ENCODE measurements around the gene CLUH. TPM values are rescaled to one million over a fixed set of nuclear protein-coding genes. Genes with fewer than 3 reads are reported as not detected.

Gene CLUH
- total RNA-seq, 1 donor from 2014 or later, result 58.1 TPM

- Histone ChIP-seq H3K36me3 (peaks cover 70 to 81% of the 10 kb centered on the region in 2 donors), H3K4me1 (no peaks in the 10 kb centered on the region)
- intact Hi-C loops (cut with DNase I), result no loop called here
These were observed 17.8 kb downstream of the CLUH start for GRCh38 chr17:2693561-2694380.

GRCh38 chr17:2692781-2693135 is 18.8 kb downstream of the CLUH start:
- TF ChIP-seq, protein P1, sequence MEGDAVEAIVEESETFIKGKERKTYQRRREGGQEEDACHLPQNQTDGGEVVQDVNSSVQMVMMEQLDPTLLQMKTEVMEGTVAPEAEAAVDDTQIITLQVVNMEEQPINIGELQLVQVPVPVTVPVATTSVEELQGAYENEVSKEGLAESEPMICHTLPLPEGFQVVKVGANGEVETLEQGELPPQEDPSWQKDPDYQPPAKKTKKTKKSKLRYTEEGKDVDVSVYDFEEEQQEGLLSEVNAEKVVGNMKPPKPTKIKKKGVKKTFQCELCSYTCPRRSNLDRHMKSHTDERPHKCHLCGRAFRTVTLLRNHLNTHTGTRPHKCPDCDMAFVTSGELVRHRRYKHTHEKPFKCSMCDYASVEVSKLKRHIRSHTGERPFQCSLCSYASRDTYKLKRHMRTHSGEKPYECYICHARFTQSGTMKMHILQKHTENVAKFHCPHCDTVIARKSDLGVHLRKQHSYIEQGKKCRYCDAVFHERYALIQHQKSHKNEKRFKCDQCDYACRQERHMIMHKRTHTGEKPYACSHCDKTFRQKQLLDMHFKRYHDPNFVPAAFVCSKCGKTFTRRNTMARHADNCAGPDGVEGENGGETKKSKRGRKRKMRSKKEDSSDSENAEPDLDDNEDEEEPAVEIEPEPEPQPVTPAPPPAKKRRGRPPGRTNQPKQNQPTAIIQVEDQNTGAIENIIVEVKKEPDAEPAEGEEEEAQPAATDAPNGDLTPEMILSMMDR (IDR thresholded peaks at IDR 0.05), result no peak
- Histone ChIP-seq H3K4me3 (no peak overlapping the region), H3K27me3 (no peaks in the 10 kb centered on the region), H3K36me3 (peaks cover 61 to 71% of the 10 kb centered on the region in 2 donors), H3K27ac (no peak overlapping the region), H3K9me3 (no peaks in the 10 kb centered on the region), H3K4me1 (no peaks in the 10 kb centered on the region)
- DNase-seq (ENCODE audit: low spot score in 2 of 2), result no peak
- intact Hi-C loops (cut with DNase I), result no loop called here

More at GRCh38 chr17:2693561-2694380, 17.8 kb downstream of the CLUH start:
- Histone ChIP-seq H3K27me3 (no peaks in the 10 kb centered on the region), H3K9me3 (no peaks in the 10 kb centered on the region), H3K4me3 (no peak overlapping the region), H3K27ac (no peak overlapping the region)
- peak in 1 of 2 donors; percentile 59 for DNase-seq (ENCODE audit: low spot score in 2 of 2)
- TF ChIP-seq, protein P1 (IDR thresholded peaks at IDR 0.05), result no peak

- H3K27ac ChIP-seq, result no peak overlapping the region
- intact Hi-C loops (cut with DNase I), result no loop called here
- no peak overlapping the region for H3K4me3 ChIP-seq
- no peaks in the 10 kb centered on the region for H3K27me3 ChIP-seq
- H3K36me3 ChIP-seq, result peaks cover 55 to 65% of the 10 kb centered on the region in 2 donors
- no peaks in the 10 kb centered on the region for H3K9me3 ChIP-seq
- peaks cover 0 to 5% of the 10 kb centered on the region in 2 donors for H3K4me1 ChIP-seq
- TF ChIP-seq, protein P1 (IDR thresholded peaks at IDR 0.05), result no peak
- DNase-seq (ENCODE audit: low spot score in 2 of 2), result peak; percentile 8 to 62
These were observed 19.4 kb downstream of the CLUH start for GRCh38 chr17:2691965-2692780.

- Histone ChIP-seq H3K27me3 (no peaks in the 10 kb centered on the region), H3K36me3 (peaks cover 49 to 56% of the 10 kb centered on the region in 2 donors), H3K27ac (no peak overlapping the region), H3K9me3 (no peaks in the 10 kb centered on the region), H3K4me3 (no peak overlapping the region), H3K4me1 (peaks cover 0 to 8% of the 10 kb centered on the region in 2 donors)
- TF ChIP-seq, protein P1 (IDR thresholded peaks at IDR 0.05), result no peak
- intact Hi-C loops (cut with DNase I), result no loop called here
- DNase-seq (ENCODE audit: low spot score in 2 of 2), result peak in 1 of 2 donors; percentile 61
These were observed 20.3 kb downstream of the CLUH start for GRCh38 chr17:2691069-2691871.

Measured in ascending aorta (tissue), 2 donors.